Peyer's patch (tissue), 4 donors: ENCODE data around the gene IL23A. TPM values are rescaled to one million over a fixed set of nuclear protein-coding genes. Genes with fewer than 3 reads are reported as not detected.
A peak's percentile ranks its signal among the peaks of the same experiment; 100 is the strongest.
"Not testable (repeated sequence)": the region's sequence is repeated elsewhere in the genome, so short reads cannot be mapped to it uniquely, and the experiment has no call there.

Experiments used
- DNase-seq, 3 donors: peaks; one replicate each; pipeline ENCODE4 v3.0.0-alpha.2; 2017 to 2019
- H3K27ac ChIP-seq, 4 donors: fragments of 200-600 bp; sonication (generic); one replicate each; pipeline ENCODE4 v1.5.1; 2016 to 2019
- H3K27me3 ChIP-seq, 2 donors: fragments of 200-600 bp; sonication (generic); one replicate each; pipeline ENCODE4 v1.5.1; 2019
- H3K36me3 ChIP-seq, 3 donors: fragments of 200-600 bp; sonication (generic); one replicate each; pipeline ENCODE4 v1.5.1; 2016 to 2019
- H3K4me1 ChIP-seq, 4 donors: fragments of 200-600 bp; sonication (generic); one replicate each; pipeline ENCODE4 v1.5.1; 2016 to 2019
- H3K4me3 ChIP-seq, 4 donors: fragments of 200-600 bp; sonication (generic); 1 replicate in 3 of 4; 2 replicates in 1 of 4; pipeline ENCODE4 v1.5.1; 2016 to 2019; ENCODE audit warnings: mild to moderate bottlenecking in 1 of 4
- H3K9me3 ChIP-seq, 4 donors: fragments of 200-600 bp; sonication (generic); one replicate each; pipeline ENCODE4 v1.5.1; 2016 to 2019; ENCODE audit warnings: mild to moderate bottlenecking in 1 of 4
- POLR2A ChIP-seq, 2 donors: fragments of 450-650 bp; IDR thresholded peaks; one replicate each; pipeline ENCODE4 v1.5.1; 2017; ENCODE audit warnings: antibody characterized with exemption in 2 of 2, mild to moderate bottlenecking in 2 of 2, moderate library complexity in 2 of 2
- total RNA-seq, 4 donors: library from RNA; depleted of rRNA; stranded (reverse); fragments of >200 nt; gene quantifications; one replicate each; pipeline ENCODE4 v1.1.0, GENCODE V29; 2016
- TF ChIP-seq, protein P1 (sequence below), 6 experiments: fragments of 450-650 bp in 4 of 6; fragments of 200-600 bp in 2 of 6; sonication (generic) in 1 of 6; IDR thresholded peaks; one replicate each; pipeline ENCODE4 v1.5.1; 2017 to 2019; ENCODE audit warnings: antibody characterized with exemption in 6 of 6, mild to moderate bottlenecking in 3 of 6, moderate library complexity in 1 of 6

The IL23A gene
- total RNA-seq, 4 donors from 2014 or later, result 3.1 to 5.8 TPM; not detected in 2

DNA sequence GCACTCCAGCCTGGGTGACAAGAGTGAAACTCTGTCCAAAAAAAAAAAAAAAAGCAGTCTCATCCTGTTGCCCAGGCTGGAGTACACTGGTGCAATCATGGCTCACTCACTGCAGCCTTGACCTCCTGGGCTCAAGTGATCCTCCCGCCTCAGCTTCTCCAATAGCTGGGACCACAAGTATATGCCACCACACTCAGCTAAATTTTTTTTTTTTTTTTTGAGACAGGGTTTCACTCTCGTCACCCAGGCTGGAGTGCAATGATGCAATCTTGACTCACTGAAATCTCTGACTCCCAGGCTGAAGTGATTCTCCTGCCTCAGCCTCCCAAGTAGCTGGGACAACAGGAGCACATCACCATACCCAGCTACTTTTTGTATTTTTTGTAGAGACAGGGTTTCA, 17.7 kb upstream of the IL23A start:
- H3K27ac ChIP-seq, result no peak overlapping the region
- peaks cover 0 to 6% (median 0%) of the 10 kb centered on the region in 4 donors for H3K4me1 ChIP-seq
- H3K36me3 ChIP-seq, result peaks cover 0 to 60% (median 0%) of the 10 kb centered on the region in 3 donors
- no peaks in the 10 kb centered on the region for H3K27me3 ChIP-seq
- no peaks in the 10 kb centered on the region for H3K9me3 ChIP-seq
- TF ChIP-seq, protein P1, sequence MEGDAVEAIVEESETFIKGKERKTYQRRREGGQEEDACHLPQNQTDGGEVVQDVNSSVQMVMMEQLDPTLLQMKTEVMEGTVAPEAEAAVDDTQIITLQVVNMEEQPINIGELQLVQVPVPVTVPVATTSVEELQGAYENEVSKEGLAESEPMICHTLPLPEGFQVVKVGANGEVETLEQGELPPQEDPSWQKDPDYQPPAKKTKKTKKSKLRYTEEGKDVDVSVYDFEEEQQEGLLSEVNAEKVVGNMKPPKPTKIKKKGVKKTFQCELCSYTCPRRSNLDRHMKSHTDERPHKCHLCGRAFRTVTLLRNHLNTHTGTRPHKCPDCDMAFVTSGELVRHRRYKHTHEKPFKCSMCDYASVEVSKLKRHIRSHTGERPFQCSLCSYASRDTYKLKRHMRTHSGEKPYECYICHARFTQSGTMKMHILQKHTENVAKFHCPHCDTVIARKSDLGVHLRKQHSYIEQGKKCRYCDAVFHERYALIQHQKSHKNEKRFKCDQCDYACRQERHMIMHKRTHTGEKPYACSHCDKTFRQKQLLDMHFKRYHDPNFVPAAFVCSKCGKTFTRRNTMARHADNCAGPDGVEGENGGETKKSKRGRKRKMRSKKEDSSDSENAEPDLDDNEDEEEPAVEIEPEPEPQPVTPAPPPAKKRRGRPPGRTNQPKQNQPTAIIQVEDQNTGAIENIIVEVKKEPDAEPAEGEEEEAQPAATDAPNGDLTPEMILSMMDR (IDR thresholded peaks at IDR 0.05), result no peak
- TF ChIP-seq POLR2A (IDR thresholded peaks at IDR 0.05), result no peak
- peak in 1 of 3 donors; percentile 7 for DNase-seq
- no peak overlapping the region for H3K4me3 ChIP-seq

DNA sequence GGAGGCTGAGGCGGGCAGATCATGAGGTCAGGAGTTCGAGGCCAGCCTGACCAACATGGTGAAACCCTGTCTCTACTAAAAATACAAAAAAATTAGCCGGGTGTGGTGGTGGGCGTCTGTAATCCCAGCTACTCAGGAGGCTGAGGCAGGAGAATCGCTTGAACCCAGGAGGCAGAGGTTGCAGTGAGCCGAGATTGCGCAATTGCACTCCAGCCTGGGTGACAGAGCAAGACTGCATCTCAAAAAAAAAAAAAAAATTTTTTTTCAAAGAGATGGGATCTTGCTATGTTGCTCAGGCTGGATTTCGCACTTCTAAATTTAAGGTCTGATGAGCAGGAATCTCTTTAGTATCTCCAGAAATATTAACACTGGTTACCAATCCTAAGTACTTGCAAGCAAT, 17.1 kb upstream of the IL23A start:
- not testable (repeated sequence) for H3K4me3 ChIP-seq
- peaks cover 0 to 66% (median 0%) of the 10 kb centered on the region in 3 donors for H3K36me3 ChIP-seq

DNA sequence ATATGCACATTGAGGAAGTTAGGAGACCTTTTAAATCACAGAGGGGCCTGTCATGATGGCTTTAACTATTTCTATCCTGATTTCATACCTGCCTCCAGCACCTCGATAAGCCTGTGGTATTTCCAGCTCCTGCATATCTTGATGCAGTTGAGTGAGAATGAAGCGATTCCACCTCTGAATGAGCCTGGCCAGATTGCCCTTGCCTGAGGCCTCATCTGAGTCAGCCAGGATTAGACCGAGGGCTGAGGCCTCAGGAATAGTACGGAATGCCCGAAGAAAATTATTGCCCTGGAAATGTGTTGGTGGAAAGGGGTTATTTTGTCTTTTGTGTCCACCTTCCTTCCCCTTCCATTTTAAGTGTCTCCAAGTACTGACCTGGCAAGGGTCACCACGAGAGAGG, 14.5 kb upstream of the IL23A start:
- H3K4me1 ChIP-seq, result no peaks in the 10 kb centered on the region
- TF ChIP-seq, protein P1 (IDR thresholded peaks at IDR 0.05), result no peak
- no peak for TF ChIP-seq POLR2A (IDR thresholded peaks at IDR 0.05)
- H3K27ac ChIP-seq, result no peak overlapping the region
- H3K27me3 ChIP-seq, result no peaks in the 10 kb centered on the region
- H3K4me3 ChIP-seq, result no peak overlapping the region
- H3K9me3 ChIP-seq, result no peaks in the 10 kb centered on the region
- DNase-seq, result no peak
- peaks cover 0 to 81% (median 0%) of the 10 kb centered on the region in 3 donors for H3K36me3 ChIP-seq

More for the DNA sequence above, 17.1 kb upstream of the IL23A start:
- H3K27ac ChIP-seq, DNase-seq, H3K27me3 ChIP-seq, H3K9me3 ChIP-seq, H3K4me1 ChIP-seq: not testable (repeated sequence)

DNA sequence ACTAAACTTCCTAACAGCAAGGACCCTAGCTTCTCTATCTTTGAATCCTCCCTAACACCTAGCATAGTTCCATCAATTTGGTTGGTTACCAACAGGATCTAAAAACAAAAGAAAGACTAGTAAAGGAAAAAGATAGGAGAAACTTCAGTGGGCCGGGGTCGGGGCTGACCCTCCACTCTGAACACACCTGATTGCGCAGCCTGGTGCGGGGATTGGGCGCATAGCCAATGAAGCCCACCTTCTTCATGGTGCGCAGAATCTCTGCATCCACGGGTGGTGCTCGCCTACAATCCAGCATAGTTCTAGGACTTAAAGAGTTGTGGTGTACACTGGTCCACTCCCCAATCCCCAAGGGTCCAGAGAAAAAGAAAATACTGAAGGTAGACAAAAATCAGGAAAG, 12.6 kb upstream of the IL23A start:
- Histone ChIP-seq H3K4me3 (no peak overlapping the region), H3K36me3 (peaks cover 0 to 68% (median 0%) of the 10 kb centered on the region in 3 donors), H3K27me3 (no peaks in the 10 kb centered on the region), H3K4me1 (no peaks in the 10 kb centered on the region), H3K27ac (no peak overlapping the region), H3K9me3 (no peaks in the 10 kb centered on the region)
- no peak for TF ChIP-seq POLR2A (IDR thresholded peaks at IDR 0.05)
- TF ChIP-seq, protein P1 (IDR thresholded peaks at IDR 0.05), result no peak
- DNase-seq, result no peak

DNA sequence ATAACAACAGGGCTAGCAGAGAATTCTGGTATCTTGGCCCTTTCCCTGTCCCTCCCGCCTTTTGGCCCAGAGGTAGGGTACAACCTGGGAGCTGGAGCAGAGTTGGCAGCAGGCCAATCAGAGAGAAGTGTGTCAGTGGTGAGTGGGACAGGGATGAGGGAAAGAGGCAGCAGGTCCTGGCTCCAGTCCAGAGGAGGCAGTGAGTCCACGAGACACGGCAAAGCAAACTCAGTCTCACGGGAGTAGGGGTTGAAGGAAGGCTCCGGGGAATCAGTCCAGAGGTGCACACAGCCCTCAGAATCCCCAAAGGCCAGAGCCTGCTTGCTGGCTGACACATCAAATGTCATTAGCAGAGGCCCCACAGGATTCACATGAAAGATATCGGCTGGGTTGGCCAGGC, 12.2 kb upstream of the IL23A start:
- Histone ChIP-seq H3K9me3 (no peaks in the 10 kb centered on the region), H3K27me3 (no peaks in the 10 kb centered on the region), H3K4me3 (no peak overlapping the region), H3K27ac (no peak overlapping the region), H3K36me3 (peaks cover 0 to 68% (median 0%) of the 10 kb centered on the region in 3 donors), H3K4me1 (no peaks in the 10 kb centered on the region)
- TF ChIP-seq, protein P1 (IDR thresholded peaks at IDR 0.05), result no peak
- TF ChIP-seq POLR2A (IDR thresholded peaks at IDR 0.05), result no peak
- peak in 1 of 3 donors; percentile 31 for DNase-seq

DNA sequence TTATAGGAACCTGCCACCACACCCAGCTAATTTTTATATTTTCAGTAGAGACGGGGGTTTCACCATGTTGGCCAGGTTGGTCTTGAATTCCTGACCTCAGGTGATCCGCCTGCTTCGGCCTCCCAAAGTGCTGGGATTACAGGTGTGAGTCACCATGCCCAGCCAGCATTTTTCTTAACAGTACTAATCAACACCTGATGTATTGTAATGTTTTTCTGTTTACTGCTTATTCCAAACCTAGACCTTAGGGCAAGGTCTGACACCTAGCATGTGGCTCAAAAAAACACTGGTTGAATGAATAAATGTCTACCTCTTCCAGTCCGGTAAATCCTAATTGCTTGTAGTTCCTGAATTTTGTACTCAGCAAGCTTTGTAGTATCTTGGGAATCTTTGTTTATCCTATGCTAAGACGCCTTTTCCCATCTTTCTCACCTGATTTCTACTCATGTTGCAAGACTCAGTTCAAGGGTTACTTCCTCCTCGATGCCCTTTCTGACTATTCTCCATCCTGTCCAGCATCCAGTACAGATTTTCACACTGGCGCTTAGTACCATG, 7.7 kb upstream of the IL23A start:
- DNase-seq, result no peak
- peaks cover 0 to 7% (median 0%) of the 10 kb centered on the region in 4 donors for H3K4me1 ChIP-seq
- no peaks in the 10 kb centered on the region for H3K27me3 ChIP-seq
- H3K36me3 ChIP-seq, result peaks cover 0 to 25% (median 0%) of the 10 kb centered on the region in 3 donors
- TF ChIP-seq, protein P1 (IDR thresholded peaks at IDR 0.05), result no peak
- TF ChIP-seq POLR2A (IDR thresholded peaks at IDR 0.05), result no peak
- peak overlapping the region in 2 of 4 donors; percentile 5 to 27 for H3K27ac ChIP-seq
- H3K4me3 ChIP-seq, result no peak overlapping the region
- H3K9me3 ChIP-seq, result no peaks in the 10 kb centered on the region
